RCC 7860 (cell line): ENCODE measurements around the gene DHRS4.
"Not testable (repeated sequence)": the region's sequence is repeated elsewhere in the genome, so short reads cannot be mapped to it uniquely, and the experiment has no call there.

Experiments
- DNase-seq: peaks from one replicate; pipeline ENCODE4 v3.0.0-alpha.2; 2015; ENCODE audit warnings: low spot score
- FAIRE-seq: peaks from 2 replicates; lab custom pipeline; 2012; peaks lifted over from hg19 to GRCh38; lab: Jason Lieb, UNC

Gene DHRS4

GRCh38 chr14:23981951-23982813 is 28.6 kb downstream of the DHRS4 start:
- not testable (repeated sequence) for DNase-seq, FAIRE-seq

GRCh38 chr14:23984891-23985602 is 31.5 kb downstream of the DHRS4 start:
- DNase-seq (no peak), FAIRE-seq (no peak)

GRCh38 chr14:23988223-23988606 is 34.6 kb downstream of the DHRS4 start:
- not testable (repeated sequence) for DNase-seq, FAIRE-seq

- not testable (repeated sequence) for FAIRE-seq
- peak; percentile 48 for DNase-seq
Observed at GRCh38 chr14:23988607-23989363, 35.2 kb downstream of the DHRS4 start, which contains the start of gene DHRS4L2. Gene DHRS4L2, plus strand, starts transcription at chr14:23988929. Its CDS starts 19 bp downstream, at chr14:23988948.

- not testable (repeated sequence) for FAIRE-seq
Observed at GRCh38 chr14:23989734-23990445, 36.3 kb downstream of the DHRS4 start.

GRCh38 chr14:23990961-23991360 is 37.4 kb downstream of the DHRS4 start:
- not testable (repeated sequence) for FAIRE-seq

More at GRCh38 chr14:23989734-23990445, 36.3 kb downstream of the DHRS4 start:
- DNase-seq, result not testable (repeated sequence)

GRCh38 chr14:23993042-23993441 is 39.5 kb downstream of the DHRS4 start:
- not testable (repeated sequence) for FAIRE-seq, DNase-seq

More at GRCh38 chr14:23990961-23991360, 37.4 kb downstream of the DHRS4 start:
- DNase-seq, result not testable (repeated sequence)

- DNase-seq, FAIRE-seq: not testable (repeated sequence)
Observed at GRCh38 chr14:23996009-23996408, 42.4 kb downstream of the DHRS4 start.

GRCh38 chr14:23996825-23997224 is 43.3 kb downstream of the DHRS4 start:
- DNase-seq, FAIRE-seq: not testable (repeated sequence)

GRCh38 chr14:23999640-24000039 is 46.1 kb downstream of the DHRS4 start:
- not testable (repeated sequence) for DNase-seq

GRCh38 chr14:24001078-24001477 is 47.5 kb downstream of the DHRS4 start:
- FAIRE-seq, DNase-seq: not testable (repeated sequence)

More at GRCh38 chr14:23999640-24000039, 46.1 kb downstream of the DHRS4 start:
- FAIRE-seq, result not testable (repeated sequence)

- not testable (repeated sequence) for FAIRE-seq
Observed at GRCh38 chr14:24001679-24002078, 48.1 kb downstream of the DHRS4 start.

GRCh38 chr14:24006471-24006816 is 52.9 kb downstream of the DHRS4 start:
- DNase-seq, FAIRE-seq: not testable (repeated sequence)

More at GRCh38 chr14:24001679-24002078, 48.1 kb downstream of the DHRS4 start:
- not testable (repeated sequence) for DNase-seq

- not testable (repeated sequence) for FAIRE-seq, DNase-seq
Observed at GRCh38 chr14:24006817-24007652, 53.5 kb downstream of the DHRS4 start.

- FAIRE-seq, result no peak
- DNase-seq, result no peak
Observed at GRCh38 chr14:24011051-24011450, 57.5 kb downstream of the DHRS4 start.

- FAIRE-seq, DNase-seq: not testable (repeated sequence)
Observed at GRCh38 chr14:24012726-24013273, 59.2 kb downstream of the DHRS4 start.

- DNase-seq, result peak; percentile 34
- no peak for FAIRE-seq
Observed at GRCh38 chr14:24013654-24014514, 60.3 kb downstream of the DHRS4 start.

- FAIRE-seq, DNase-seq: not testable (repeated sequence)
Observed at GRCh38 chr14:24015745-24016144, 62.2 kb downstream of the DHRS4 start.
